Cardiac fibroblast (primary cell): Measurements from ENCODE around the gene LRRC4C.

ENCODE experiments used
- DNase-seq, 2 donors: peaks; one replicate each; pipeline versions ENCODE4 v3.0.0 to v3.0.0-alpha.2; 2010; ENCODE audit warnings: low read depth in 2 of 2
- H3K4me3 ChIP-seq, 2 donors: replicated peaks in 1 of 2; 1 replicate in 1 of 2; 2 replicates in 1 of 2; pipeline ENCODE4 v1.5.1; 2011; ENCODE audit warnings: low read depth in 2 of 2, low read length in 2 of 2, mild to moderate bottlenecking in 2 of 2, moderate library complexity in 1 of 2
- TF ChIP-seq, protein P1 (sequence below): IDR thresholded peaks from one replicate; pipeline ENCODE4 v1.5.1; 2011; ENCODE audit warnings: low read depth, mild to moderate bottlenecking, low read length, inconsistent platforms

LRRC4C gene

GRCh38 chr11:40166892-40167291 lies 1292.6 kb downstream of the LRRC4C start:
- no peak overlapping the region for H3K4me3 ChIP-seq
- TF ChIP-seq, protein P1, sequence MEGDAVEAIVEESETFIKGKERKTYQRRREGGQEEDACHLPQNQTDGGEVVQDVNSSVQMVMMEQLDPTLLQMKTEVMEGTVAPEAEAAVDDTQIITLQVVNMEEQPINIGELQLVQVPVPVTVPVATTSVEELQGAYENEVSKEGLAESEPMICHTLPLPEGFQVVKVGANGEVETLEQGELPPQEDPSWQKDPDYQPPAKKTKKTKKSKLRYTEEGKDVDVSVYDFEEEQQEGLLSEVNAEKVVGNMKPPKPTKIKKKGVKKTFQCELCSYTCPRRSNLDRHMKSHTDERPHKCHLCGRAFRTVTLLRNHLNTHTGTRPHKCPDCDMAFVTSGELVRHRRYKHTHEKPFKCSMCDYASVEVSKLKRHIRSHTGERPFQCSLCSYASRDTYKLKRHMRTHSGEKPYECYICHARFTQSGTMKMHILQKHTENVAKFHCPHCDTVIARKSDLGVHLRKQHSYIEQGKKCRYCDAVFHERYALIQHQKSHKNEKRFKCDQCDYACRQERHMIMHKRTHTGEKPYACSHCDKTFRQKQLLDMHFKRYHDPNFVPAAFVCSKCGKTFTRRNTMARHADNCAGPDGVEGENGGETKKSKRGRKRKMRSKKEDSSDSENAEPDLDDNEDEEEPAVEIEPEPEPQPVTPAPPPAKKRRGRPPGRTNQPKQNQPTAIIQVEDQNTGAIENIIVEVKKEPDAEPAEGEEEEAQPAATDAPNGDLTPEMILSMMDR: no peak
- DNase-seq: no peak

GRCh38 chr11:40162901-40163883 lies 1296.3 kb downstream of the LRRC4C start:
- DNase-seq: no peak
- no peak overlapping the region for H3K4me3 ChIP-seq
- TF ChIP-seq, protein P1: no peak

- DNase-seq: no peak
- TF ChIP-seq, protein P1: no peak
- no peak overlapping the region for H3K4me3 ChIP-seq
Observed at GRCh38 chr11:40161854-40162410, 1297.5 kb downstream of the LRRC4C start.

DNA sequence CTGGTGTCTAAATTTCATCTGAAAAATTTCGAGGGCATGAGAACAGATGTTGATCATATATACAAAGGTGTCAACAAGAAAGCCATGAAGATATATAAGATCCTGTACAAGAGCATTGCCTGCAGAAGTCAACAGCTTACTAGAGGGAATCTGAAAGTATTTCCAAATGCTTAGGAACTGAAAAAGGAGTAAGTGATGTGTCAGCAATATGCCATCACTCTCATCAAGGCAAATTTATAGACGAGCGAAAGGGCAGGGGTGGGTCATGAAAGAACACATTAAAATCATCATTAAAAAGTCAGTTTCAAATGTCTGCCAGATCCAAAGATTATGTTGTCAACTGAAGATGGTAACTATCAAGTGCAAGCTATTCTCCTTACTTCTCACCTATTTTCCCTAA lies 1299.0 kb downstream of the LRRC4C start:
- DNase-seq: no peak
- H3K4me3 ChIP-seq: no peak overlapping the region
- TF ChIP-seq, protein P1: no peak

GRCh38 chr11:40149721-40150120 lies 1309.7 kb downstream of the LRRC4C start:
- TF ChIP-seq, protein P1: no peak
- H3K4me3 ChIP-seq: no peak overlapping the region
- DNase-seq: peak in 1 of 2 donors; percentile 3

- DNase-seq: no peak
- H3K4me3 ChIP-seq: no peak overlapping the region
- TF ChIP-seq, protein P1: no peak
Observed at GRCh38 chr11:40140560-40140959, 1318.9 kb downstream of the LRRC4C start.
